NK-92 treated with Interleukin-12 subunit alpha and Interleukin-12 subunit beta, amount 100 ng/mL, for 24 hours (cell line): ENCODE results near the gene IL17RE.
"Not testable (repeated sequence)": the region's sequence is repeated elsewhere in the genome, so short reads cannot be mapped to it uniquely, and the experiment has no call there.

ENCODE experiments used
- DNase-seq: peaks from one replicate; lab custom pipeline; 2025; lab: John Stamatoyannopoulos, UW

Gene IL17RE

GRCh38 chr3:9933561-9934234 is 31.1 kb downstream of the IL17RE start, which contains the start of gene CRELD1:
CRELD1 (plus strand) TSS chr3:9933834; CDS start chr3:9934439, 605 bp downstream.
- peak; percentile 93 for DNase-seq

DNA sequence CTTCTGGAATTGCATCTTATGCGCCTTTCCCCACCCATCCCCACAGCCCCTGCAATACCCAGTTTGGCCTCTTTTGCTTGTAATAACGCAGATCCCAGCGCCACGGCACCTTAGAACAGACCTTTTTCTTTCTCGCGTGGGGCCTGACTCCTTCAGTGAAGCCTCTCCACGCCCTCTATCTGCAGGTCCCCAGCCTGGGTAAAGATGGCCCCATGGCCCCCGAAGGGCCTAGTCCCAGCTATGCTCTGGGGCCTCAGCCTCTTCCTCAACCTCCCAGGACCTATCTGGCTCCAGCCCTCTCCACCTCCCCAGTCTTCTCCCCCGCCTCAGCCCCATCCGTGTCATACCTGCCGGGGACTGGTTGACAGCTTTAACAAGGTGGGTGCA is 31.6 kb downstream of the IL17RE start:
- DNase-seq = no peak

- DNase-seq = no peak
These were observed 32.3 kb downstream of the IL17RE start for GRCh38 chr3:9934993-9935392.

DNA sequence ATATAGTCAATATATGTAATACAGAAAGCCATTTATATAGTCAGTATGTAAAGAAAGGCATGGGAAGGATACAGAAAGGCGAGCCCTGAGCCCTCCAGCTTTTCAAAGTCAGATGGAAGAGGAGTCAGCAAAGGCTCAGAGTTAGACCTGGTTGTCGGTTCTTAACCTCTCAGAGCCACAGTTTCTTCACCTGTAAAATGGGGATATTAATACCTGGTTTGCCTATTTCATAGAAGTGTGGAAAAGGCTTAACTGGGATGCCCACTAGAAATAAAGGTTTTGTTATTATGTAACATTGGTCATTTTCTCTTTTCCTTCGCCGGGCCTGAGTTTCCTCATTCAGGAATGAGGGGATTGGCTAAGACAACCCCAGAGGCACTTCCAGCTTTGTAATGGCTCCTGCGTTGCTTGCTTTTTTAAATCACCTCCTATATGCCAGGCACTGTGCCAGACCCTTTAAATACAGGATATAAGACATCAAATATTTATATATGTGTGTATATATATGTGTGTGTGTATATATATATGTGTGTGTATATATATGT is 33.4 kb downstream of the IL17RE start:
- no peak for DNase-seq

DNA sequence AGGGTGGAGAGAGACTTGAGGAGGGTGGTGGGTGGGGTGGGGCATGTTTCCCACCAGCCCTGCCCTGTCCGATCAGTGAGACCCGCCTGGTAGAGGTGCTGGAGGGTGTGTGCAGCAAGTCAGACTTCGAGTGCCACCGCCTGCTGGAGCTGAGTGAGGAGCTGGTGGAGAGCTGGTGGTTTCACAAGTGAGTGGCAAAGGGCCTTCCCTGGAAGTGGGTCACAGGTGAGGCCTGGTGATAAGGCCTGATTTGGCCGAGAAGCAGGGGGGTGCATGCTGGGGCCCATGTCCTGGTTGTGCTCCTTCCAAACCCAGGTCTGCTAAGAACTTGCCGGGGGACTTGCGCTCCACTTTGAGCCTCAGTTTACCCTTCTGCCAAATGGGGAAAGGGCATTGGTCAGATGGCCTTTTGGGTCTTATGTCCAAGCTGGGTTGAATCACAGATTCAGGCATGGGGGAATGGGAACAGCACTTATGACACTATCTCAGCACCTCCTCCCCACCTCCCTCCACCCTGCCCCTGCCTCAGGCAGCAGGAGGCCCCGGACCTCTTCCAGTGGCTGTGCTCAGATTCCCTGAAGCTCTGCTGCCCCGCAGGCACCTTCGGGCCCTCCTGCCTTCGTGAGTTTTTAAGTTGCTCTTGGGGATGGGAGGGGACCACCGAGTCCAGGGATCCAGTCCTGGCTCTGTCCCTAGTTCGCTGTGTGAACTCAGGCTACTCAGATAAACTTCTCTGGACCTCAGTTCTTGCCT is 35.0 kb downstream of the IL17RE start:
- DNase-seq = no peak

GRCh38 chr3:9938966-9939365 is 36.3 kb downstream of the IL17RE start:
- DNase-seq = no peak

GRCh38 chr3:9939906-9940305 is 37.3 kb downstream of the IL17RE start:
- not testable (repeated sequence) for DNase-seq

DNA sequence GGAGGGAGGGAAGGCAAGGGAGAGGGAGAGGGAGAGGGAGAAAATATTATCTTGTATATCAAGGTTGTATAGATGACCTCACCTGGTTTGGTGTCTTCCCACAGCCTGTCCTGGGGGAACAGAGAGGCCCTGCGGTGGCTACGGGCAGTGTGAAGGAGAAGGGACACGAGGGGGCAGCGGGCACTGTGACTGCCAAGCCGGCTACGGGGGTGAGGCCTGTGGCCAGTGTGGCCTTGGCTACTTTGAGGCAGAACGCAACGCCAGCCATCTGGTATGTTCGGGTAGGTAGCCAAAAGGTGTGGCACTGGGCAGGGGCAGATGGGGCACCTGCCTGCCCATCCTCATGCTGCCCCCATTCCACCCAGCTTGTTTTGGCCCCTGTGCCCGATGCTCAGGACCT is 38.1 kb downstream of the IL17RE start:
- DNase-seq = no peak

GRCh38 chr3:9942164-9942563 is 39.5 kb downstream of the IL17RE start:
- DNase-seq = no peak

GRCh38 chr3:9942934-9943690 is 40.5 kb downstream of the IL17RE start:
- no peak for DNase-seq

DNA sequence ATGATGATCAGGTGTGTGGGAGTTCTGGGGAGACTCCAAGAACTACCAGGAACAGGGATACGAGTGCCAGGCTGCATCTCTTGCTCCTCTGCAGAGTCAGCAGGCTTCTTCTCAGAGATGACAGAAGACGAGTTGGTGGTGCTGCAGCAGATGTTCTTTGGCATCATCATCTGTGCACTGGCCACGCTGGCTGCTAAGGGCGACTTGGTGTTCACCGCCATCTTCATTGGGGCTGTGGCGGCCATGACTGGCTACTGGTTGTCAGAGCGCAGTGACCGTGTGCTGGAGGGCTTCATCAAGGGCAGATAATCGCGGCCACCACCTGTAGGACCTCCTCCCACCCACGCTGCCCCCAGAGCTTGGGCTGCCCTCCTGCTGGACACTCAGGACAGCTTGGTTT is 41.6 kb downstream of the IL17RE start:
- no peak for DNase-seq

DNA sequence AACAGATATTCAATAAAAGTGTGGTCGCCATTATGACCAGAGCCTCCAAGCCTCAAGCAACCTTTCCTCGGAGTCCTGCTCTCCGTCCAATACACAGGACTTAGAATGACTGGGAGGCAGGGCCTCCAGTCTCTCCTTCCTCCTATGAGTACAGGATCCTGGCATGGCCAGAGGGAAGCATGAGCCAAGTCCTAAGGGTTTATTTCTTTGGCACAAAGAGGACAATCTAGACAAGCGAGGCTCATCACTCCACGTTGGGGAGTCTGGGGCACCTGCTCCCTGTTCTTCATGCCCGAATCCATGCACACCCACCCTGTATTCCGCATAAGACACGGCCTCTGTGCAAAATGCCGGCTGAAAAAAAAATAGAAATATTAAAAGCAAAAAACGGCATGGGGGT is 42.7 kb downstream of the IL17RE start:
- no peak for DNase-seq

DNA sequence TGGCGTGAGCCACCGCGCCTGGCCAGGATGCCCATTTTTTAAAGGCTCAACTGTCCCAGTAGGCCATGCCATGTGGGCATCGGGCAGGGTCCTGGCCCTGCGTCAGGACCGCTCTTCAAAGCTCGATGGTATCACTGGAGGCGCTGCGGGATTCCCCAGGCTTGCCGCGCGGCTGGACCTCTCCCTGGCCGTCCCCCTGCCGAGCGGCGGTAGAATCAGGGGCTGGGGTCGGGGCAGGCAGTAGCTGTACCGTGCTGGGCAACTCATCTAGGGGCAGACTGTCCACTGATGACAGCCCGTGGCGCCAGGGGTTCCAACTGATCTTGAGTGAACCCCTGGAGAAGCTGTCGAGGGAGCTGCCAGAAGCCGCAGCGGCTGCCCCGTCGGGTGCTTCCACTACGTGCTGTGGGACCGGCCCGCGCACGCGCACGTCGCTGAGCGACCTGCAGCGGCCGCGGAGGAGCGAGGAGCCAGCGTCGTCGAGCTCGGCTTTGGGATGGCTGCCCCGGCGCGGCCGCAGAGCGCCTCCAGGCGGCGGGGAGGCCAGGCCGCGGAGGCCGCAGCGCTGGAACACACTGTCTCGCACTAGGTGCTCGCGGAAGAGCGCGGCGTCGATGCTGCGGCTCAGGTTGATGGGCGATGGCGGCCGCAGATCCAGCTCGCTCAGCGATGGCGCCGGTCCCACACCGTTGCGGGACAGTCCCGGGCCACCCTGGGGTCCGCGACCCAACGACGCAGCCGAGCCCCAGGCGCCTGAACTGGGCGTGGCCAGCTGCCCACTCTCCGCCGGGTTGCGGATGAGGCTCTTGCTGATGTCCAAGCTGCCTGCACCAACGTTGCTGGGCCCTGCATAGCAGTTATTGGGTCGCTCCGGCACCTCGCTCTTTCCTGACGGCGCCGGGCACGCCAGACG is 43.7 kb downstream of the IL17RE start:
- peak; percentile 46 for DNase-seq

GRCh38 chr3:9947025-9947995 is 44.7 kb downstream of the IL17RE start:
- no peak for DNase-seq

DNA sequence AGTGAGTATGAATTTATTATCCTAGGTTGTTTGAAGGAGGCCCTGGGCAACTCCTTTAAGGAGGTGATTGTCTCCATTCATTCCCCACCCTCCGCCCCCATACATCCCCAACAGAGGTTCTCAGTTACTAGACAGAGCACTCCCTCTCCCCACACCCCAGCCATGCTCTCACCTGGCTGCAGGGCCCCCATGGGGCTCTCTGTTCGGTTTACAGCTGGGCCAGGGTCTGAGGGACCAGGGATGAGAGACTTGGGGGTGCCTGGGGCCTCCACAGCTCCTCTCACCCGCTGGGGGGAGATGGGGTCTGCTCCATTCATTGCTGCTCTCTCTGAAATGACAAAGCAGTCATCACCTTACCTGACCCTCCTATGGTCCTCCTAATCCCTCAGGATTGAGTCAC is 45.9 kb downstream of the IL17RE start:
- no peak for DNase-seq

DNA sequence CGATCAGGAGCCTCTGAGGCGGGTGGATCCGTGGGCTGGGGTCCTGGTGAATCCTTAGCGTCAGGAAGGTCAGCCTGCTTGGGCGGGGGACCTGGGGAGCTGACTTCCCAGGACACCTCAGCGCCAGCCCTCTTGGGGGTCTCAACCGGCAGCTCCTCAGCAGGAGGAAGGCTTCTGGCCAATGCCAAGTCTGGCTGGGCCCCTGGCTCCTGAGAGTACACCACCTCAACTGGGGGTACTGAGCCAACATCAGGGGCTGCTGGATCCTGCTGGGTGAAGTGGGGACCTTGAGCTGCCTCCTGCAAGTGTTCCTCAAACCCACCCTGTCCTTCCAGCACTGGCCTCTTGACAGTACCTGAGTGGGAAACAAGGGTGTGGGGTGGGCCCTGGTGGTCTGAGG is 46.5 kb downstream of the IL17RE start:
- no peak for DNase-seq

DNA sequence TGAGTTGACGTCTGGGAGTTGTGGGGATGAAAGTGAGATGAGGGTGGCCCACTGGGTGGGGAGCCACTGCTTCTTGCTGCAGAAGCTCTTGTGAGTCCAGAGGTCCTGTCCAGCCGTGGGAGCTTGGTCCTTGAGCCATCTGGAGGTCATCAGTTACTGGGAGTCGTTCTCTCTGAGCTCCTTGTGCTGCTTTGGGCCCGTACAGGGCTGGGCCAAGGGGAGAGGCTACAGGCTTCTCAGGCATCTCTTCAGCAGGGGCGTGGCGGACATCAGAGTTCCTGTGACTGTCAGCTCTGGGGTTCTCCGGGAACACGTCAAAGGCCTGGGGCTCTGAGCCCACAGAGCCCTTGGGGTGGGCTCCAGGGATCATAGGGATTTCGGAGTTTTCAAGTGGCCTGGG is 47.0 kb downstream of the IL17RE start:
- no peak for DNase-seq

DNA sequence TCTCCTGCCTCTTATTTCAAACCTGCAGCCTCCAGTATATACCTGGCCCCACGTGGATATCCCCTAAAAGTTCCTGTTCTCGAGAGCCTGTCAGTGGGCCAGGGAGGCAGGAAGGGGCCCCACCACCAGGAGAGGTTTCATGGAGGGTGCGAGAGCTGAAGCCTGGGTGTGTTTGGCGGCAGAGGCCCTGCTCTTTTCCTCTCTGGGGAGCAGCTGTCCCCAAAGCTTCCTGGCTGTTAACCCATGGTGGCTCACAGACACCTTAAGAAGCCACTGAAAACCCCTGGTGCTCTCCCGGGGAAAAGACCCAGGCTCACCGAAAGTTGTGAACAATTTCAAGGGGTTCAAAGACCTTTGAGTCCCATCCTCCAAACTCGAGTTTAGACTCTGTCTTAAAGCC is 48.5 kb downstream of the IL17RE start:
- DNase-seq = no peak

DNA sequence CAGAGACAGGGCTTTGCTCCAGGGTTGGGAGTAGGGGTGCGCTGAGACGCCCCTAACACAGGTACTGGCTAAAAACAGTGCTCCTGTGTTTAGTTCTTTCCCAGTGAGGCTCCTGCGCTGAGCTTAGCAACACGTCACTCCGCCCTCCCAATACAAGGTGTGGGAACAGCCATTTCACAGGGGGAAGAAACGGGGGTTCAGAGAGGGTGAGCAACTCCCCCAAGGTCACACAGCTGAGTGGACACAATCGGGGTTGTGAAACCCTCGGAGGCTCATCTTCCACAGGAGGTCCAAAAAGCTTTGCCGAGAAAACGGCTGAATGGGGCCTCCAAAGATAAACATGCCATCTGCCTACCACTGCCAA is 48.9 kb downstream of the IL17RE start:
- DNase-seq = no peak
